ENCODE data around the gene MIA3. TPM values are rescaled to one million over a fixed set of nuclear protein-coding genes. Genes with fewer than 3 reads are reported as not detected.

Gene MIA3
- total and polyA plus RNA-seq, 2 of the 4 experiments (the other 2 are of a cell fraction): 35.0 to 45.4 TPM

DNA sequence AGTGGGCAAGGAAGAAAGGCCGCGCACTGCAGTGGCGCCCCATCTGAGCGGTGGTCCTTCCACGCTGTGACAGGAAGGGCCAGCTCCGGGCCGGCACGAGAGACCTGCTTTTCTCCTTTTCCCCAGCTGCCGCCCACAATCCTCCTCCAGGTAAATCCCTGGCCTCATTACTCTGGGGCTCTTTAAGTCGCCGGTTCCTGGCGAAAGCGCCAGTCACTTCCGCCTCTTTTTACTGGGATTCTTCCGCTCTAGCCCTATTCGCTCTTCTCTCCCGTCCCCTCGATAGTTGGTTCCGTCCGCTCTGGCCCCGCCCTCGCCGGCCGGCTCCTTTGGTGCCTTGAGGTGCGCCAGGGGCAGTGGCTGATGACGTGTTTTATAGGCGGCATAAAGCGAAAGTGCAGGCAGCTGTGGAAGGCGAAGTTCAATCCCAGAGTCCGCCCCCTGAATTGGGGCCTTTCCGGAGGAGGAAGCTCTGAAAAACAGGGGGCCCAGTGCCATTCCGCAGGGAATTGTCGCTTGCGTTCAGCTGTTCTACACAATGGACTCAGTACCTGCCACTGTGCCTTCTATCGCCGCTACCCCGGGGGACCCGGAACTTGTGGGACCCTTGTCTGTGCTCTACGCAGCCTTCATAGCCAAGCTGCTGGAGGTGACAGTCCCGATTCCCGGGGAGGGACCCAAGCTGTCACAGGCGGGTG is 26.2 kb downstream of the MIA3 start:
- Histone ChIP-seq H3K9ac (ENCODE audit: low read depth, low read length) (peak overlapping the region; percentile 90), H3K56ac (ENCODE audit: extremely low read depth, insufficient read depth, low read length) (peak overlapping the region; percentile 85), H2AK9ac (replicated peaks; ENCODE audit: low read depth, low read length, poor library complexity) (peak overlapping the region; percentile 89), H2AFZ (replicated peaks; ENCODE audit: low read length, poor library complexity) (peak overlapping the region; percentile 97), H4K20me1 (ENCODE audit: insufficient read depth, low read length) (no peaks in the 10 kb centered on the region), H3K23ac (ENCODE audit: low read depth, low read length) (peak overlapping the region; percentile 84), H2AK5ac (ENCODE audit: low read depth, low read length) (peak overlapping the region; percentile 37; the same call in 1 of the 2 replicates), H3K4ac (ENCODE audit: low read depth, low read length) (peak overlapping the region; percentile 93), H2BK120ac (ENCODE audit: low read depth, low read length) (peak overlapping the region; percentile 53), H4K8ac (ENCODE audit: low read depth in 2 of 2, low read length in 2 of 2) (peak overlapping the region; percentile 96 to 99), H3K18ac (ENCODE audit: low read depth, low read length) (peak overlapping the region; percentile 33; the same call in 1 of the 2 replicates), H3K14ac (replicated peaks; ENCODE audit: low read depth, low read length) (peak overlapping the region; percentile 95), H3K4me2 (ENCODE audit: low read depth, low read length) (peak overlapping the region; percentile 83), H2BK20ac (ENCODE audit: low read depth, low read length) (no peak overlapping the region), H4K91ac (ENCODE audit: insufficient read depth, low read depth, low read length) (peak overlapping the region; percentile 85), H2BK15ac (ENCODE audit: low read depth, low read length) (no peak overlapping the region), H3K4me3 (ENCODE audit: insufficient read depth, low read depth, low read length) (peak overlapping the region; percentile 80), H2BK5ac (ENCODE audit: low read depth, low read length, poor library complexity, severe bottlenecking) (peak overlapping the region; percentile 88), H3K79me1 (ENCODE audit: low read depth in 1 of 2, low read length in 2 of 2) (peaks cover 15 to 16% of the 10 kb centered on the region in 2 experiments), H3K4me1 (ENCODE audit: control insufficient read depth, insufficient read depth, low read length) (0 out of 2 replicates have a peak, but pooled peaks cover 1% of the 10 kb centered on the region), H4K5ac (ENCODE audit: low read depth, low read length) (peak overlapping the region; percentile 76), H3K27ac (ENCODE audit: insufficient read depth, low read length) (peak overlapping the region; percentile 83), H3K36me3 (ENCODE audit: control insufficient read depth, insufficient read depth, low read length) (no peaks in the 10 kb centered on the region), H3K9me3 (ENCODE audit: control insufficient read depth, insufficient read depth, low read length) (no peaks in the 10 kb centered on the region), H3K9me1 (ENCODE audit: insufficient read depth, low read length) (no peaks in the 10 kb centered on the region), H3K27me3 (ENCODE audit: control insufficient read depth, insufficient read depth, low read length) (no peaks in the 10 kb centered on the region)
- ChIA-PET POLR2A (ENCODE audit: unreplicated experiment) (interaction anchor here (0.5 kb wide), 2 partner anchors 11 to 183 kb away, joined by 7 read pairs; no protein-coding TSS in a partner anchor), CTCF (interaction anchor here (0.9 kb wide), 1 partner anchor 10 kb away, joined by 3 read pairs; no protein-coding TSS in a partner anchor)
- BruUV-seq (replicated peaks): no TSS peak
- intact Hi-C loops (cut with micrococcal nuclease) (loop anchor here (2.0 kb wide), 1 partner anchor 67 kb away; no protein-coding TSS in a partner anchor), dilution Hi-C loops (cut with HindIII; ENCODE audit: low sequenced_read_pairs, unreplicated experiment) (no loop called here), in situ Hi-C loops (cut with MboI; ENCODE audit: low sequenced_read_pairs) (loop anchor here (25.0 kb wide), 2 partner anchors 907 to 1182 kb away; partner anchors contain the start of gene DUSP10)
- DNase-seq (peak; percentile 99), ATAC-seq (ENCODE audit: low read depth) (peak; percentile 100)
- 2% methylated on average over 27 of the region's 42 CpGs; no CpG with 5 or more reads in 1 of the 2 experiments for WGBS, 2 experiments (ENCODE audit: extremely low coverage in 2 of 2, insufficient read length in 1 of 2)
- TF ChIP-seq POLR2A (IDR thresholded peaks at IDR 0.05; ENCODE audit: low read depth, low read length): peak; percentile 95
- TF ChIP-seq RCOR1 (IDR thresholded peaks at IDR 0.05; ENCODE audit: insufficient replicate concordance, low read length): no peak
- TF ChIP-seq, protein P1, sequence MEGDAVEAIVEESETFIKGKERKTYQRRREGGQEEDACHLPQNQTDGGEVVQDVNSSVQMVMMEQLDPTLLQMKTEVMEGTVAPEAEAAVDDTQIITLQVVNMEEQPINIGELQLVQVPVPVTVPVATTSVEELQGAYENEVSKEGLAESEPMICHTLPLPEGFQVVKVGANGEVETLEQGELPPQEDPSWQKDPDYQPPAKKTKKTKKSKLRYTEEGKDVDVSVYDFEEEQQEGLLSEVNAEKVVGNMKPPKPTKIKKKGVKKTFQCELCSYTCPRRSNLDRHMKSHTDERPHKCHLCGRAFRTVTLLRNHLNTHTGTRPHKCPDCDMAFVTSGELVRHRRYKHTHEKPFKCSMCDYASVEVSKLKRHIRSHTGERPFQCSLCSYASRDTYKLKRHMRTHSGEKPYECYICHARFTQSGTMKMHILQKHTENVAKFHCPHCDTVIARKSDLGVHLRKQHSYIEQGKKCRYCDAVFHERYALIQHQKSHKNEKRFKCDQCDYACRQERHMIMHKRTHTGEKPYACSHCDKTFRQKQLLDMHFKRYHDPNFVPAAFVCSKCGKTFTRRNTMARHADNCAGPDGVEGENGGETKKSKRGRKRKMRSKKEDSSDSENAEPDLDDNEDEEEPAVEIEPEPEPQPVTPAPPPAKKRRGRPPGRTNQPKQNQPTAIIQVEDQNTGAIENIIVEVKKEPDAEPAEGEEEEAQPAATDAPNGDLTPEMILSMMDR (conservative IDR thresholded peaks at IDR 0.05; ENCODE audit: low read depth, low read length): no peak
- no peak for TF ChIP-seq CEBPB (IDR thresholded peaks at IDR 0.05; ENCODE audit: low read depth, low read length)
- TF ChIP-seq, protein P2, sequence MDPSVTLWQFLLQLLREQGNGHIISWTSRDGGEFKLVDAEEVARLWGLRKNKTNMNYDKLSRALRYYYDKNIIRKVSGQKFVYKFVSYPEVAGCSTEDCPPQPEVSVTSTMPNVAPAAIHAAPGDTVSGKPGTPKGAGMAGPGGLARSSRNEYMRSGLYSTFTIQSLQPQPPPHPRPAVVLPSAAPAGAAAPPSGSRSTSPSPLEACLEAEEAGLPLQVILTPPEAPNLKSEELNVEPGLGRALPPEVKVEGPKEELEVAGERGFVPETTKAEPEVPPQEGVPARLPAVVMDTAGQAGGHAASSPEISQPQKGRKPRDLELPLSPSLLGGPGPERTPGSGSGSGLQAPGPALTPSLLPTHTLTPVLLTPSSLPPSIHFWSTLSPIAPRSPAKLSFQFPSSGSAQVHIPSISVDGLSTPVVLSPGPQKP (IDR thresholded peaks at IDR 0.05; ENCODE audit: borderline replicate concordance, low read depth, low read length): no peak
- peak; percentile 98 for TF ChIP-seq MAZ (IDR thresholded peaks at IDR 0.05; ENCODE audit: borderline replicate concordance, low read depth, low read length)
- no peak for TF ChIP-seq MAFK (IDR thresholded peaks at IDR 0.05; ENCODE audit: low read depth, low read length)
- no peak for TF ChIP-seq RFX5 (IDR thresholded peaks at IDR 0.05; ENCODE audit: low read depth, low read length)
- peak; percentile 56; the same call in 1 of the 2 replicates for TF ChIP-seq NFE2L2 (IDR thresholded peaks at IDR 0.05; ENCODE audit: low read depth, low read length)
- no peak for TF ChIP-seq SMC3 (IDR thresholded peaks at IDR 0.05; ENCODE audit: low read depth, low read length)
- peak; percentile 37; the same call in 1 of the 2 replicates for TF ChIP-seq FOS (IDR thresholded peaks at IDR 0.05; ENCODE audit: low read depth, low read length)
- TF ChIP-seq, protein P3, sequence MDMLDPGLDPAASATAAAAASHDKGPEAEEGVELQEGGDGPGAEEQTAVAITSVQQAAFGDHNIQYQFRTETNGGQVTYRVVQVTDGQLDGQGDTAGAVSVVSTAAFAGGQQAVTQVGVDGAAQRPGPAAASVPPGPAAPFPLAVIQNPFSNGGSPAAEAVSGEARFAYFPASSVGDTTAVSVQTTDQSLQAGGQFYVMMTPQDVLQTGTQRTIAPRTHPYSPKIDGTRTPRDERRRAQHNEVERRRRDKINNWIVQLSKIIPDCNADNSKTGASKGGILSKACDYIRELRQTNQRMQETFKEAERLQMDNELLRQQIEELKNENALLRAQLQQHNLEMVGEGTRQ (IDR thresholded peaks at IDR 0.05; ENCODE audit: low read depth, low read length): no peak; the same call in 1 of the 2 replicates
- TF ChIP-seq MXI1 (IDR thresholded peaks at IDR 0.05; ENCODE audit: borderline replicate concordance, low read depth, low read length): peak; percentile 49; the same call in 1 of the 2 replicates
